HG02610 (cell line): ENCODE data around the gene CDC27.
A peak's percentile ranks its signal among the peaks of the same experiment; 100 is the strongest.
"Not testable (repeated sequence)": the region's sequence is repeated elsewhere in the genome, so short reads cannot be mapped to it uniquely, and the experiment has no call there.

Experiments
- ATAC-seq: cut with Tn5 transposase; IDR thresholded peaks from one replicate; pipeline ENCODE4 v1.9.1; 2021; ENCODE audit warnings: mild to moderate bottlenecking, moderate library complexity; ENCODE audit not compliant: unreplicated experiment

The CDC27 gene

GRCh38 chr17:47199627-47200324 is 10.7 kb upstream of the CDC27 start:
- ATAC-seq, result peak; percentile 45

GRCh38 chr17:47197821-47198220 is 8.7 kb upstream of the CDC27 start:
- ATAC-seq, result no peak

GRCh38 chr17:47193931-47194511 is 4.9 kb upstream of the CDC27 start:
- ATAC-seq, result no peak

- ATAC-seq, result peak; percentile 26
Measured at GRCh38 chr17:47192554-47192953, 3.5 kb upstream of the CDC27 start.

- ATAC-seq, result no peak
Measured at GRCh38 chr17:47190770-47191169, 1.7 kb upstream of the CDC27 start.

GRCh38 chr17:47190243-47190642 is 1.1 kb upstream of the CDC27 start:
- ATAC-seq, result no peak

GRCh38 chr17:47189732-47190237 is 690 bp upstream of the CDC27 start:
- no peak for ATAC-seq

GRCh38 chr17:47188271-47188875 is 722 bp downstream of the CDC27 start:
- ATAC-seq, result no peak

GRCh38 chr17:47184681-47185080 is 4.4 kb downstream of the CDC27 start:
- no peak for ATAC-seq

- ATAC-seq, result not testable (repeated sequence)
Measured at GRCh38 chr17:47180988-47181387, 8.1 kb downstream of the CDC27 start.

- no peak for ATAC-seq
Measured at GRCh38 chr17:47180337-47180736, 8.8 kb downstream of the CDC27 start.

- no peak for ATAC-seq
Measured at GRCh38 chr17:47179141-47179540, 10.0 kb downstream of the CDC27 start.

GRCh38 chr17:47177261-47177660 is 11.8 kb downstream of the CDC27 start:
- no peak for ATAC-seq

- ATAC-seq, result no peak
Measured at GRCh38 chr17:47176389-47176826, 12.7 kb downstream of the CDC27 start.

- ATAC-seq, result not testable (repeated sequence)
Measured at GRCh38 chr17:47174823-47175222, 14.3 kb downstream of the CDC27 start.

GRCh38 chr17:47172696-47173565 is 16.2 kb downstream of the CDC27 start:
- no peak for ATAC-seq

GRCh38 chr17:47170710-47171109 is 18.4 kb downstream of the CDC27 start:
- no peak for ATAC-seq

- not testable (repeated sequence) for ATAC-seq
Measured at GRCh38 chr17:47168896-47169295, 20.2 kb downstream of the CDC27 start.

GRCh38 chr17:47166854-47167253 is 22.2 kb downstream of the CDC27 start:
- ATAC-seq, result not testable (repeated sequence)

GRCh38 chr17:47165137-47165536 is 24.0 kb downstream of the CDC27 start:
- ATAC-seq, result no peak

- no peak for ATAC-seq
Measured at GRCh38 chr17:47164263-47164662, 24.8 kb downstream of the CDC27 start.
